SU-DHL-6 (cell line): ENCODE results near the gene GMCL1.

ENCODE experiments used
- EZH2phosphoT487 ChIP-seq: fragments of 200-600 bp; sonication (generic), shearing (Covaris generic); conservative IDR thresholded peaks from 2 replicates; pipeline ENCODE4 v1.6.1; 2018; ENCODE audit warnings: mild to moderate bottlenecking, antibody characterized with exemption, low read length, moderate library complexity, mixed read lengths
- TF ChIP-seq, protein P1 (sequence below): fragments of 200-600 bp; sonication (generic); IDR thresholded peaks from one replicate; pipeline ENCODE4 v1.5.1; 2017; ENCODE audit warnings: antibody characterized with exemption, mild to moderate bottlenecking, low read length, moderate library complexity; ENCODE audit not compliant: insufficient read depth, poor library complexity, severe bottlenecking

- TF ChIP-seq, protein P1, sequence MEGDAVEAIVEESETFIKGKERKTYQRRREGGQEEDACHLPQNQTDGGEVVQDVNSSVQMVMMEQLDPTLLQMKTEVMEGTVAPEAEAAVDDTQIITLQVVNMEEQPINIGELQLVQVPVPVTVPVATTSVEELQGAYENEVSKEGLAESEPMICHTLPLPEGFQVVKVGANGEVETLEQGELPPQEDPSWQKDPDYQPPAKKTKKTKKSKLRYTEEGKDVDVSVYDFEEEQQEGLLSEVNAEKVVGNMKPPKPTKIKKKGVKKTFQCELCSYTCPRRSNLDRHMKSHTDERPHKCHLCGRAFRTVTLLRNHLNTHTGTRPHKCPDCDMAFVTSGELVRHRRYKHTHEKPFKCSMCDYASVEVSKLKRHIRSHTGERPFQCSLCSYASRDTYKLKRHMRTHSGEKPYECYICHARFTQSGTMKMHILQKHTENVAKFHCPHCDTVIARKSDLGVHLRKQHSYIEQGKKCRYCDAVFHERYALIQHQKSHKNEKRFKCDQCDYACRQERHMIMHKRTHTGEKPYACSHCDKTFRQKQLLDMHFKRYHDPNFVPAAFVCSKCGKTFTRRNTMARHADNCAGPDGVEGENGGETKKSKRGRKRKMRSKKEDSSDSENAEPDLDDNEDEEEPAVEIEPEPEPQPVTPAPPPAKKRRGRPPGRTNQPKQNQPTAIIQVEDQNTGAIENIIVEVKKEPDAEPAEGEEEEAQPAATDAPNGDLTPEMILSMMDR = no peak
- no peak for TF ChIP-seq EZH2phosphoT487
Measured at GRCh38 chr2:69805887-69806286, 23.6 kb upstream of the GMCL1 start.
